Lung (tissue), 12 donors: ENCODE results near the gene VPS13D. TPM values are rescaled to one million over a fixed set of nuclear protein-coding genes. Genes with fewer than 3 reads are reported as not detected.

Source experiments
- ATAC-seq: fragments of 200-7000 bp; cut with Tn5 transposase; one replicate; pipeline ENCODE4 v1.9.1; 2020; ENCODE audit warnings: moderate number of reproducible peaks; ENCODE audit not compliant: insufficient read depth, low FRiP score
- DNase-seq, 3 donors: peaks; one replicate each; pipeline ENCODE4 v3.0.0-alpha.2; 2013 to 2017
- H3K27ac ChIP-seq, 2 donors: one replicate each; pipeline ENCODE4 v1.5.1; 2013; ENCODE audit warnings: mild to moderate bottlenecking in 2 of 2, moderate library complexity in 2 of 2, control low read depth in 1 of 2, inconsistent platforms in 1 of 2, low read depth in 1 of 2, low read length in 1 of 2
- H3K27me3 ChIP-seq, 3 donors: one replicate each; pipeline ENCODE4 v1.5.1; 2013; ENCODE audit warnings: low read length in 2 of 3; ENCODE audit not compliant: control insufficient read depth in 3 of 3, insufficient read depth in 3 of 3
- H3K36me3 ChIP-seq, 4 donors: one replicate each; pipeline ENCODE4 v1.5.1; 2013; ENCODE audit warnings: low read length in 4 of 4, mild to moderate bottlenecking in 1 of 4, moderate library complexity in 1 of 4; ENCODE audit not compliant: control insufficient read depth in 4 of 4, insufficient read depth in 4 of 4
- H3K4me1 ChIP-seq, 5 donors: one replicate each; pipeline ENCODE4 v1.5.1; 2013; ENCODE audit warnings: low read length in 5 of 5, mild to moderate bottlenecking in 2 of 5, moderate library complexity in 1 of 5; ENCODE audit not compliant: control insufficient read depth in 5 of 5, insufficient read depth in 5 of 5
- H3K4me3 ChIP-seq: one replicate; pipeline ENCODE4 v1.5.1; 2013; ENCODE audit warnings: mild to moderate bottlenecking, control low read depth, moderate library complexity
- H3K9ac ChIP-seq, 2 donors: one replicate each; pipeline ENCODE4 v1.5.1; 2013; ENCODE audit warnings: low read length in 2 of 2, control low read depth in 1 of 2; ENCODE audit not compliant: insufficient read depth in 1 of 2
- H3K9me3 ChIP-seq, 4 donors: one replicate each; pipeline ENCODE4 v1.5.1; 2013; ENCODE audit warnings: low read length in 3 of 4, mild to moderate bottlenecking in 1 of 4, moderate library complexity in 1 of 4; ENCODE audit not compliant: control insufficient read depth in 4 of 4, insufficient read depth in 3 of 4
- CTCF ChIP-seq: IDR thresholded peaks from 2 replicates; pipeline ENCODE4 v1.5.1; 2012; ENCODE audit warnings: mild to moderate bottlenecking; ENCODE audit errors: control extremely low read depth, extremely low read depth
- WGBS, 2 donors: extraction: QIAGEN DNeasy Blood & Tissue Kit; methylation state at CpG; one replicate each; pipeline ENCODE4 v1.1.7; 2013; 5-methylcytosine and 5-hydroxymethylcytosine counted together
- polyA plus RNA-seq, 2 donors: library from polyadenylated mRNA; stranded (reverse); fragments of 200-250 nt; gene quantifications; one replicate each; pipeline ENCODE4 v1.2.1, GENCODE V29; 2013
- total RNA-seq, 2 donors: library from RNA; depleted of rRNA in 1 of 2; stranded (reverse); fragments of >200 nt in 1 of 2; gene quantifications; one replicate each; pipeline ENCODE4 v1.2.1, GENCODE V29; 2014 to 2021
- donor health status: control.
- donor health status: control.
- donor health status: Bipolar disorder and iron deficiency.
- donor health status: healthy.
- donor health status: DM: yes; HTN: yes; CAD: no.

The VPS13D gene
- total and polyA plus RNA-seq, 4 donors: 18.4 to 76.0 (median 37.5) TPM

- Histone ChIP-seq H3K4me3 (no peak overlapping the region), H3K27ac (peak overlapping the region; percentile 75 to 78), H3K9ac (peak overlapping the region in 1 of 2 donors; percentile 52), H3K9me3 (no peaks in the 10 kb centered on the region), H3K36me3 (peaks cover 0 to 3% (median 0%) of the 10 kb centered on the region in 4 donors), H3K27me3 (no peaks in the 10 kb centered on the region), H3K4me1 (peaks cover 44 to 92% (median 59%) of the 10 kb centered on the region in 5 donors)
- 10 to 24% methylated on average over 11 of the region's 11 CpGs for WGBS, 2 donors
- no peak for ATAC-seq
- DNase-seq: no peak
- no peak for TF ChIP-seq CTCF
These were observed 248.8 kb downstream of the VPS13D start for GRCh38 chr1:12478612-12478985.

- H3K4me1 ChIP-seq: peaks cover 42 to 90% (median 58%) of the 10 kb centered on the region in 5 donors
- DNase-seq: no peak
- ATAC-seq: no peak
- H3K4me3 ChIP-seq: no peak overlapping the region
- no peak for TF ChIP-seq CTCF
- peak overlapping the region in 1 of 2 donors; percentile 52 for H3K9ac ChIP-seq
- no peaks in the 10 kb centered on the region for H3K9me3 ChIP-seq
- 89 to 91% methylated on average over 6 of the region's 6 CpGs for WGBS, 2 donors
- H3K36me3 ChIP-seq: peaks cover 0 to 3% (median 0%) of the 10 kb centered on the region in 4 donors
- peak overlapping the region; percentile 75 to 78 for H3K27ac ChIP-seq
- H3K27me3 ChIP-seq: no peaks in the 10 kb centered on the region
These were observed 249.5 kb downstream of the VPS13D start for GRCh38 chr1:12479311-12479710.

GRCh38 chr1:12480041-12480440 lies 250.2 kb downstream of the VPS13D start:
- Histone ChIP-seq H3K36me3 (peaks cover 0 to 3% (median 0%) of the 10 kb centered on the region in 4 donors), H3K4me1 (peaks cover 39 to 90% (median 59%) of the 10 kb centered on the region in 5 donors), H3K9me3 (no peaks in the 10 kb centered on the region), H3K27me3 (no peaks in the 10 kb centered on the region), H3K4me3 (no peak overlapping the region), H3K9ac (no peak overlapping the region), H3K27ac (peak overlapping the region; percentile 37 to 71)
- no peak for ATAC-seq
- WGBS, 2 donors: 94 to 97% methylated on average over 3 of the region's 3 CpGs
- no peak for TF ChIP-seq CTCF
- no peak for DNase-seq
